K562 (cell line): ENCODE results near the gene SKAP2. TPM values are rescaled to one million over a fixed set of nuclear protein-coding genes. Genes with fewer than 3 reads are reported as not detected.
A peak's percentile ranks its signal among the peaks of the same experiment; 100 is the strongest.

Source experiments
- ERF ChIP-seq: fragments of 450-650 bp; formaldehyde crosslinking; IDR thresholded peaks from 2 replicates; pipeline ENCODE4 v1.4.0; 2020; ENCODE audit warnings: mild to moderate bottlenecking, mixed read lengths
- FOXJ2 ChIP-seq: fragments of 200-800 bp; sonication (Bioruptor generic); IDR thresholded peaks from 2 replicates; pipeline ENCODE4 v1.6.1; 2016; ENCODE audit warnings: missing genetic modification characterization, missing compliant biosample characterization
- FOXK2 ChIP-seq, 2 experiments: fragments of 450-650 bp; IDR thresholded peaks in 1 of 2; conservative IDR thresholded peaks in 1 of 2; 2 replicates each; pipeline ENCODE4 v1.6.1; 2016; ENCODE audit warnings: low read depth in 2 of 2, mild to moderate bottlenecking in 1 of 2
- FOXM1 ChIP-seq, 2 experiments: fragments of 450-650 bp in 1 of 2; sonication (generic) in 1 of 2; formaldehyde crosslinking in 1 of 2; IDR thresholded peaks; 2 replicates each; pipeline versions ENCODE4 v1.6.1 to v1.9.0; 2017 to 2022; ENCODE audit warnings: low read depth in 2 of 2, mild to moderate bottlenecking in 2 of 2, missing genetic modification reagents in 1 of 2, moderate library complexity in 1 of 2
- KLF13 ChIP-seq: fragments of 450-650 bp; IDR thresholded peaks from 2 replicates; pipeline ENCODE4 v1.6.1; 2016; ENCODE audit warnings: missing genetic modification characterization, low read depth, mild to moderate bottlenecking, missing compliant biosample characterization, moderate library complexity, borderline replicate concordance
- L3MBTL2 ChIP-seq: fragments of 450-650 bp; IDR thresholded peaks from 2 replicates; pipeline ENCODE4 v1.6.1; 2016; ENCODE audit warnings: mild to moderate bottlenecking, moderate library complexity
- MAFK ChIP-seq: IDR thresholded peaks from 2 replicates; pipeline ENCODE4 v1.6.1; 2011; ENCODE audit warnings: low read length, improper control_type of control experiment
- MEIS2 ChIP-seq: fragments of 450-650 bp; IDR thresholded peaks from 2 replicates; pipeline ENCODE4 v1.6.1; 2014; ENCODE audit warnings: mild to moderate bottlenecking; ENCODE audit not compliant: partially characterized antibody
- RB1 ChIP-seq: fragments of 450-650 bp; IDR thresholded peaks from 2 replicates; pipeline ENCODE4 v1.6.1; 2017; ENCODE audit warnings: low read depth, mild to moderate bottlenecking
- SIN3B ChIP-seq: fragments of 450-650 bp; IDR thresholded peaks from 2 replicates; pipeline ENCODE4 v1.6.1; 2017; ENCODE audit warnings: low read depth, mild to moderate bottlenecking, moderate library complexity
- SOX6 ChIP-seq: fragments of 450-650 bp; IDR thresholded peaks from 2 replicates; pipeline ENCODE4 v1.6.1; 2014; ENCODE audit warnings: mild to moderate bottlenecking
- TAF7 ChIP-seq: fragments of 450-650 bp; IDR thresholded peaks from 2 replicates; pipeline ENCODE4 v1.6.1; 2016; ENCODE audit warnings: missing genetic modification characterization, missing compliant biosample characterization
- THRAP3 ChIP-seq: fragments of 450-650 bp; IDR thresholded peaks from 2 replicates; pipeline ENCODE4 v1.6.1; 2016; ENCODE audit warnings: mild to moderate bottlenecking, inconsistent platforms, borderline replicate concordance
- ZEB2 ChIP-seq: fragments of 450-650 bp; IDR thresholded peaks from 2 replicates; pipeline ENCODE4 v1.6.1; 2016
- polyA plus RNA-seq, 8 experiments: library from polyadenylated mRNA; depleted of rRNA in 4 of 8; stranded (reverse) in 5 of 8; unstranded in 3 of 8; fragments of >200 nt; fragmentation: Nextera tagmentation in 2 of 8; fragmentation: Illumina TruSeq in 1 of 8; extraction: Ambion mirVana in 2 of 8; extraction: Trizol in 1 of 8; gene quantifications; 2 replicates each; pipeline versions ENCODE4 v1.2.1 to v1.2.3, GENCODE V29; 2011 to 2014; ENCODE audit warnings: inconsistent platforms in 1 of 8, missing spikeins in 1 of 8
- total RNA-seq, 7 experiments: library from RNA; depleted of rRNA in 6 of 7; stranded (reverse); fragments of >200 nt in 6 of 7; fragmentation: Illumina TruSeq in 2 of 7; extraction: Trizol in 2 of 7; gene quantifications; 2 replicates each; pipeline versions ENCODE4 v1.2.1 to v1.2.3, GENCODE V29; 2011 to 2021; ENCODE audit warnings: low replicate concordance in 1 of 7
- TF ChIP-seq, protein P1 (sequence below), 2 experiments: fragments of 450-650 bp; IDR thresholded peaks; 2 replicates each; pipeline ENCODE4 v1.6.1; 2018; ENCODE audit warnings: mild to moderate bottlenecking in 2 of 2, low read depth in 1 of 2; ENCODE audit not compliant: partially characterized antibody in 2 of 2
- TF ChIP-seq, protein P2 (sequence below): conservative IDR thresholded peaks from 2 replicates; pipeline ENCODE4 v1.6.1; 2011; ENCODE audit warnings: low read depth, mild to moderate bottlenecking, low read length; ENCODE audit not compliant: control insufficient read depth
- TF ChIP-seq, protein P3 (sequence below): fragments of 450-650 bp; formaldehyde crosslinking; IDR thresholded peaks from 2 replicates; pipeline ENCODE4 v1.4.0; 2022; ENCODE audit warnings: mild to moderate bottlenecking, moderate library complexity
- TF ChIP-seq, protein P4 (sequence below): fragments of 250-450 bp; sonication (Bioruptor Pico); IDR thresholded peaks from 2 replicates; pipeline ENCODE4 v1.9.0; 2021; ENCODE audit warnings: mild to moderate bottlenecking, inconsistent platforms

Gene SKAP2
- total and polyA plus RNA-seq, 9 of the 15 experiments (the other 6 are each of a cell fraction or from before 2014, with no cell fraction given), result 4.2 to 11.7 (median 8.3) TPM

DNA sequence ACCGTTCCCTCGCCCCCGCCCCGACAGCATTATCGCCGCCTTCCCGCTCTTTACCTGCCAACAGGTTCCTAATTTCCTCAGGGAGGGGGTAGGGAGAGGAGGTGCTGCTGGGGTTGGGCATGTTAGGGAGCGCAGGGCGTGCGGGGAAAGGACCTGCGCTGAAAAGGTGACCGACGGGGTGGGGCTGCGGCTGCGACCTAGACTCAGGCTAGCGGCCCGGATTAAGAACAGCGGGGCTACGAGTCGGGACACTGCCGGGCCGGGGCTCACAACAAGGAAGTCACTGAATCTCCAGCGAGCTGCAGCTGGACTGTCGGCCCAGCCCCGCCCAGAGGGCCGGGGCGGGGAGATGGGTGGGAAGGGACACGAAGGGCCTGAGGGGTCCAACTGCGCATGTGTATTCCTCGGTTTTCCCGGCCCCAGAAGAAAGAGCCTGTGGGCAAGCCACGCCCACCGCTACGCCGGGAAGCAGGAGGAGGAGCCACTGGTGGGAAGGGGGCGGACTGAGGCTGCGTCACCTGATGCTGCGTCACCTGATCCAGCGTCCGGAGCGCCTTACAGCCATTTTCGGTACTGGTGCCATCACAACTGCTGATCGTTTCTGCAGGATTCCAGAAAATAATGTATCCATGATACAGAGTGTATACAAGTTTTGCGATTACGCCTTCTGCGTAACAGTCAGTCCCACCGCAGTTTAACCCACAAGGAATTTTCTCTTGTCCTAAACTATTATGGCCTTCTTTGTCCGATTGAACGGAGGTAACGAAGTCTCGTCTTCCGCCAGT, at the start of gene SKAP2 (continued):
- TF ChIP-seq FOXM1 (IDR thresholded peaks at IDR 0.05; ENCODE audit: low read depth) (peak; percentile 48; the same call in 1 of the 2 replicates), FOXM1 (CRISPR knock-in tag; IDR thresholded peaks at IDR 0.05; ENCODE audit: low read depth) (no peak), SIN3B (0 out of 2 replicates have a peak, but pooled peaks have one; percentile 29), FOXK2 (conservative IDR thresholded peaks at IDR 0.05 in 1 of 2, IDR thresholded peaks at IDR 0.05 in 1 of 2; ENCODE audit: low read depth in 2 of 2) (peak in 1 of 2 experiments; percentile 19; a peak in 2 of 4 replicates), MEIS2 (peak; percentile 33), THRAP3 (no peak), KLF13 (tag) (0 out of 2 replicates have a peak, but pooled peaks have one; percentile 13), ERF (CRISPR knock-in tag) (peak; percentile 86; the same call in 1 of the 2 replicates), SOX6 (peak; percentile 58; the same call in 1 of the 2 replicates), L3MBTL2 (peak; percentile 84), MAFK (peak; percentile 3; the same call in 1 of the 2 replicates), RB1 (peak; percentile 66; the same call in 1 of the 2 replicates), ZEB2 (peak; percentile 12; the same call in 1 of the 2 replicates), TAF7 (tag) (peak; percentile 62), FOXJ2 (tag) (peak; percentile 64; the same call in 1 of the 2 replicates)
- TF ChIP-seq, protein P1, sequence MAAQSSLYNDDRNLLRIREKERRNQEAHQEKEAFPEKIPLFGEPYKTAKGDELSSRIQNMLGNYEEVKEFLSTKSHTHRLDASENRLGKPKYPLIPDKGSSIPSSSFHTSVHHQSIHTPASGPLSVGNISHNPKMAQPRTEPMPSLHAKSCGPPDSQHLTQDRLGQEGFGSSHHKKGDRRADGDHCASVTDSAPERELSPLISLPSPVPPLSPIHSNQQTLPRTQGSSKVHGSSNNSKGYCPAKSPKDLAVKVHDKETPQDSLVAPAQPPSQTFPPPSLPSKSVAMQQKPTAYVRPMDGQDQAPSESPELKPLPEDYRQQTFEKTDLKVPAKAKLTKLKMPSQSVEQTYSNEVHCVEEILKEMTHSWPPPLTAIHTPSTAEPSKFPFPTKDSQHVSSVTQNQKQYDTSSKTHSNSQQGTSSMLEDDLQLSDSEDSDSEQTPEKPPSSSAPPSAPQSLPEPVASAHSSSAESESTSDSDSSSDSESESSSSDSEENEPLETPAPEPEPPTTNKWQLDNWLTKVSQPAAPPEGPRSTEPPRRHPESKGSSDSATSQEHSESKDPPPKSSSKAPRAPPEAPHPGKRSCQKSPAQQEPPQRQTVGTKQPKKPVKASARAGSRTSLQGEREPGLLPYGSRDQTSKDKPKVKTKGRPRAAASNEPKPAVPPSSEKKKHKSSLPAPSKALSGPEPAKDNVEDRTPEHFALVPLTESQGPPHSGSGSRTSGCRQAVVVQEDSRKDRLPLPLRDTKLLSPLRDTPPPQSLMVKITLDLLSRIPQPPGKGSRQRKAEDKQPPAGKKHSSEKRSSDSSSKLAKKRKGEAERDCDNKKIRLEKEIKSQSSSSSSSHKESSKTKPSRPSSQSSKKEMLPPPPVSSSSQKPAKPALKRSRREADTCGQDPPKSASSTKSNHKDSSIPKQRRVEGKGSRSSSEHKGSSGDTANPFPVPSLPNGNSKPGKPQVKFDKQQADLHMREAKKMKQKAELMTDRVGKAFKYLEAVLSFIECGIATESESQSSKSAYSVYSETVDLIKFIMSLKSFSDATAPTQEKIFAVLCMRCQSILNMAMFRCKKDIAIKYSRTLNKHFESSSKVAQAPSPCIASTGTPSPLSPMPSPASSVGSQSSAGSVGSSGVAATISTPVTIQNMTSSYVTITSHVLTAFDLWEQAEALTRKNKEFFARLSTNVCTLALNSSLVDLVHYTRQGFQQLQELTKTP (IDR thresholded peaks at IDR 0.05; ENCODE audit: low read depth in 1 of 2, partially characterized antibody in 2 of 2), result no peak
- TF ChIP-seq, protein P2, sequence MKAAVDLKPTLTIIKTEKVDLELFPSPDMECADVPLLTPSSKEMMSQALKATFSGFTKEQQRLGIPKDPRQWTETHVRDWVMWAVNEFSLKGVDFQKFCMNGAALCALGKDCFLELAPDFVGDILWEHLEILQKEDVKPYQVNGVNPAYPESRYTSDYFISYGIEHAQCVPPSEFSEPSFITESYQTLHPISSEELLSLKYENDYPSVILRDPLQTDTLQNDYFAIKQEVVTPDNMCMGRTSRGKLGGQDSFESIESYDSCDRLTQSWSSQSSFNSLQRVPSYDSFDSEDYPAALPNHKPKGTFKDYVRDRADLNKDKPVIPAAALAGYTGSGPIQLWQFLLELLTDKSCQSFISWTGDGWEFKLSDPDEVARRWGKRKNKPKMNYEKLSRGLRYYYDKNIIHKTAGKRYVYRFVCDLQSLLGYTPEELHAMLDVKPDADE, result peak; percentile 54; the same call in 1 of the 2 replicates
- TF ChIP-seq, protein P3, sequence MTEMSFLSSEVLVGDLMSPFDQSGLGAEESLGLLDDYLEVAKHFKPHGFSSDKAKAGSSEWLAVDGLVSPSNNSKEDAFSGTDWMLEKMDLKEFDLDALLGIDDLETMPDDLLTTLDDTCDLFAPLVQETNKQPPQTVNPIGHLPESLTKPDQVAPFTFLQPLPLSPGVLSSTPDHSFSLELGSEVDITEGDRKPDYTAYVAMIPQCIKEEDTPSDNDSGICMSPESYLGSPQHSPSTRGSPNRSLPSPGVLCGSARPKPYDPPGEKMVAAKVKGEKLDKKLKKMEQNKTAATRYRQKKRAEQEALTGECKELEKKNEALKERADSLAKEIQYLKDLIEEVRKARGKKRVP (CRISPR knock-in tag), result 0 out of 2 replicates have a peak, but pooled peaks have one; percentile 39
- TF ChIP-seq, protein P4, sequence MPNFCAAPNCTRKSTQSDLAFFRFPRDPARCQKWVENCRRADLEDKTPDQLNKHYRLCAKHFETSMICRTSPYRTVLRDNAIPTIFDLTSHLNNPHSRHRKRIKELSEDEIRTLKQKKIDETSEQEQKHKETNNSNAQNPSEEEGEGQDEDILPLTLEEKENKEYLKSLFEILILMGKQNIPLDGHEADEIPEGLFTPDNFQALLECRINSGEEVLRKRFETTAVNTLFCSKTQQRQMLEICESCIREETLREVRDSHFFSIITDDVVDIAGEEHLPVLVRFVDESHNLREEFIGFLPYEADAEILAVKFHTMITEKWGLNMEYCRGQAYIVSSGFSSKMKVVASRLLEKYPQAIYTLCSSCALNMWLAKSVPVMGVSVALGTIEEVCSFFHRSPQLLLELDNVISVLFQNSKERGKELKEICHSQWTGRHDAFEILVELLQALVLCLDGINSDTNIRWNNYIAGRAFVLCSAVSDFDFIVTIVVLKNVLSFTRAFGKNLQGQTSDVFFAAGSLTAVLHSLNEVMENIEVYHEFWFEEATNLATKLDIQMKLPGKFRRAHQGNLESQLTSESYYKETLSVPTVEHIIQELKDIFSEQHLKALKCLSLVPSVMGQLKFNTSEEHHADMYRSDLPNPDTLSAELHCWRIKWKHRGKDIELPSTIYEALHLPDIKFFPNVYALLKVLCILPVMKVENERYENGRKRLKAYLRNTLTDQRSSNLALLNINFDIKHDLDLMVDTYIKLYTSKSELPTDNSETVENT (CRISPR knock-in tag), result peak; percentile 14; the same call in 1 of the 2 replicates
